Mesothelial cell of epicardium (in vitro differentiated cells): ENCODE data around the gene VDAC2. TPM values are rescaled to one million over a fixed set of nuclear protein-coding genes. Genes with fewer than 3 reads are reported as not detected.
"Not testable (repeated sequence)": the region's sequence is repeated elsewhere in the genome, so short reads cannot be mapped to it uniquely, and the experiment has no call there.

Experiments
- DNase-seq, 2 experiments: peaks; one replicate each; pipeline ENCODE4 v3.0.0; 2021; ENCODE audit warnings: low spot score in 2 of 2; ENCODE audit not compliant: unreplicated experiment in 2 of 2
- H3K27ac Mint-ChIP-seq: 2 replicates; pipeline ENCODE4 v1.8.0; 2021; ENCODE audit warnings: mixed read lengths
- H3K27me3 Mint-ChIP-seq: 2 replicates; pipeline ENCODE4 v1.8.0; 2021; ENCODE audit warnings: low read depth, mixed read lengths
- H3K36me3 Mint-ChIP-seq: 2 replicates; pipeline ENCODE4 v1.8.0; 2021; ENCODE audit warnings: mixed read lengths
- H3K4me1 Mint-ChIP-seq: 2 replicates; pipeline ENCODE4 v1.8.0; 2021; ENCODE audit warnings: mixed read lengths
- H3K4me3 Mint-ChIP-seq: 2 replicates; pipeline ENCODE4 v1.8.0; 2021; ENCODE audit warnings: mild to moderate bottlenecking, moderate library complexity, mixed read lengths
- H3K9me3 Mint-ChIP-seq: 2 replicates; pipeline ENCODE4 v1.8.0; 2021; ENCODE audit warnings: mixed read lengths
- total RNA-seq: library from RNA; stranded (reverse); gene quantifications from 3 replicates; pipeline ENCODE4 v1.2.1, GENCODE V29; 2021
- TF ChIP-seq, protein P1 (sequence below): fragments of 200-600 bp; sonication (generic); IDR thresholded peaks from one replicate; pipeline ENCODE4 v1.5.0; 2021; ENCODE audit warnings: antibody characterized with exemption; ENCODE audit not compliant: unreplicated experiment

The VDAC2 gene
- total RNA-seq, 1 donor from 2014 or later: 144 TPM

DNA sequence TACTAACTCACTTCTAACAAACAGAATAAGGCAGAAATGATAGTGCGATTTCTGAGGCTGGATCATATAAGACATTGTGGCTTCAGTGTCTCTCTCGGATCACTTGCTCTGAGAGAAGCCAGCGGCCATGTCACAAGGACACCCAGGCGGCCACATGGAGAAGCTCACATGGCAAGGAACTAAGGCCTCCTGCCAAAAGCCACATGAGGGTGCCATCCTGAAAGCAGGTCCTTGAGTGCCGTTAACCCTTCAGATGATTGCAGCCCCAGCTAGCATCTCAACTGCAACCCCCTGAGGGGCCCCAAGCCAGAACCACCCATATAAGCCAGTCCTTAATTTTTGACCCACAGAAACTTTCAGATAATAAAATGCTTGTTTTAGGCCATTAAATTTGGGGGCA, 6.9 kb upstream of the VDAC2 start:
- H3K36me3 Mint-ChIP-seq: peaks cover 4% of the 10 kb centered on the region
- TF ChIP-seq, protein P1, sequence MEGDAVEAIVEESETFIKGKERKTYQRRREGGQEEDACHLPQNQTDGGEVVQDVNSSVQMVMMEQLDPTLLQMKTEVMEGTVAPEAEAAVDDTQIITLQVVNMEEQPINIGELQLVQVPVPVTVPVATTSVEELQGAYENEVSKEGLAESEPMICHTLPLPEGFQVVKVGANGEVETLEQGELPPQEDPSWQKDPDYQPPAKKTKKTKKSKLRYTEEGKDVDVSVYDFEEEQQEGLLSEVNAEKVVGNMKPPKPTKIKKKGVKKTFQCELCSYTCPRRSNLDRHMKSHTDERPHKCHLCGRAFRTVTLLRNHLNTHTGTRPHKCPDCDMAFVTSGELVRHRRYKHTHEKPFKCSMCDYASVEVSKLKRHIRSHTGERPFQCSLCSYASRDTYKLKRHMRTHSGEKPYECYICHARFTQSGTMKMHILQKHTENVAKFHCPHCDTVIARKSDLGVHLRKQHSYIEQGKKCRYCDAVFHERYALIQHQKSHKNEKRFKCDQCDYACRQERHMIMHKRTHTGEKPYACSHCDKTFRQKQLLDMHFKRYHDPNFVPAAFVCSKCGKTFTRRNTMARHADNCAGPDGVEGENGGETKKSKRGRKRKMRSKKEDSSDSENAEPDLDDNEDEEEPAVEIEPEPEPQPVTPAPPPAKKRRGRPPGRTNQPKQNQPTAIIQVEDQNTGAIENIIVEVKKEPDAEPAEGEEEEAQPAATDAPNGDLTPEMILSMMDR: no peak
- no peaks in the 10 kb centered on the region for H3K9me3 Mint-ChIP-seq
- H3K27ac Mint-ChIP-seq: no peak overlapping the region
- H3K27me3 Mint-ChIP-seq: no peaks in the 10 kb centered on the region
- peaks cover 10% of the 10 kb centered on the region for H3K4me1 Mint-ChIP-seq
- no peak for DNase-seq
- no peak overlapping the region for H3K4me3 Mint-ChIP-seq

DNA sequence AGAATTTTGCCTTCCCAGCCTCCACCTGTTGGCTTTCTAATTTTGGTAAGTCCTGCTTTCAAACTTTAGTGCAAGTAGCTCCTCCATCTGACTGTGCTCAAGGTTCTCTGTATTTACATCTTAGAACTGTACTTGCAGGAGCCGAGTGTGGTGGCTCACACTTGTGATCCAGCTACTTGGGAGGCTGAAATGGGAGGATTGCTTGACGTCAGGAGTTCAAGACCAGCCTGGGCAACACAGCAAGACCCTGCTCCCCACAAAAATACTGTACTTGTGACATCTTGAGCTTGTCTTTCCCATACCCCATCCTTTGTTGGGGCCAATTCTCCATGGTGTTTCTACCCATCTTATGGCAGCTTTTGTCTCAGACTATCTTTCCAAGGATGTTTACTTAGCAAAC, 4.7 kb upstream of the VDAC2 start:
- TF ChIP-seq, protein P1: no peak
- H3K27ac Mint-ChIP-seq: no peak overlapping the region
- H3K4me3 Mint-ChIP-seq: no peak overlapping the region
- peaks cover 4% of the 10 kb centered on the region for H3K36me3 Mint-ChIP-seq
- H3K4me1 Mint-ChIP-seq: peaks cover 15% of the 10 kb centered on the region
- DNase-seq: no peak
- no peaks in the 10 kb centered on the region for H3K9me3 Mint-ChIP-seq
- no peaks in the 10 kb centered on the region for H3K27me3 Mint-ChIP-seq

DNA sequence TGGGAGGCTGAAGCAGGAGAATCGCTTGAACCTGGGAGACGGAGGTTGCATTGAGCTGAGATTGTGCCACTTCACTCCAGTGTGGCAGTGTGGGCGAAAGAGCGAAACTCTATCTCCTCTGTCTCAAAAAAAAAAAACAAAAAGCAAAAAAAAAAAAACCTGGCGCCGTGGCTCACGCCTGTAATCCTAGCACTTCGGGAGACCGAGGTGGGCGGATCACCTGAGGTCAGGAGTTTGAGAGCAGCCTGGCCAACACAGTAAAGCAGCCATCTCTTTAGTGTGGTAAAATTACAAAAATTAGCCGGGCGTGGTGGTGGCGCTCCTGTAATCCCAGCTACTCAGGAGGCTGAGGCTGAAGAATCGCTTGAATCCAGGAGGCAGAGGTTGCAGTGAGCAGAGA, 4.0 kb upstream of the VDAC2 start:
- H3K9me3 Mint-ChIP-seq, DNase-seq, H3K27me3 Mint-ChIP-seq, H3K4me3 Mint-ChIP-seq, H3K36me3 Mint-ChIP-seq, H3K27ac Mint-ChIP-seq: not testable (repeated sequence)
- H3K4me1 Mint-ChIP-seq: peaks cover 19% of the 10 kb centered on the region

DNA sequence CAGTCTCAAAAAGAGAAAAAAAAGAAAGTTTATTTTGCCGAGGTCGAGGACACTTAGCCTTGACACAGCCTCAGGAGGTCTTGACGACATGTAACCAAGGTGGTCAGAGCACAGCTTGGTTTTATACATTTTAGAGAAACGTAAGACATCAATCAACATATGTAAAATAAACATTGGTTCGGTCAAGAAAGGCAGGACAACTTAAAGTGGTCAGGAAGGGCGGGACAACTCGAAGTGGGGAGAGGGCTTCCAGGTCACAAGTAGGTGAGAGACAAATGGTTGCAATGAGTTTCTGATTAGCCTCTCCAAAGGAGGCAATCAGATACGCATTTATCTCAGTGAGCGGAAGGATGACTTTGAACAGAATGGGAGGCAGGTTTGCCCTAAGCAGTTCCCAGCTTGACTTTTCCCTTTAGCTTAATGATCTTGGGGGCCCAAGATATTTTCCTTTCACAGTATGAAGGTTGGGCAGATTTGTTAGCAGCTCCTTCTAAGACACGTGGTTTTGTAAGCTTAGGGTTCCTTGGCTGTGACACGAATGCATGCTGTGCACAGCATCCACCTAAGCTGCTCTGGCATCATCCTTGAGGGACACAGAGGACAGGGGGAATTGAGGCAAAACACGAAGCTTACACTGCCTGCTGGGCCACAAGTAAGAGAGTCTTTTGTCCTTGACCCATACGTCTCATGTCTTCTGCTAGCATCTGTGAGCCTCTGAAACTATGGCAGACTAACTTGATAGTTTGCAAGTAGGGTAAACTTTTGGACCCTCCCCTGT, 3.3 kb upstream of the VDAC2 start:
- Mint-ChIP-seq H3K27me3 (no peaks in the 10 kb centered on the region), H3K9me3 (no peaks in the 10 kb centered on the region), H3K36me3 (peaks cover 4% of the 10 kb centered on the region), H3K4me3 (no peak overlapping the region), H3K4me1 (peaks cover 26% of the 10 kb centered on the region), H3K27ac (peak overlapping the region; percentile 8)
- TF ChIP-seq, protein P1: no peak
- no peak for DNase-seq

DNA sequence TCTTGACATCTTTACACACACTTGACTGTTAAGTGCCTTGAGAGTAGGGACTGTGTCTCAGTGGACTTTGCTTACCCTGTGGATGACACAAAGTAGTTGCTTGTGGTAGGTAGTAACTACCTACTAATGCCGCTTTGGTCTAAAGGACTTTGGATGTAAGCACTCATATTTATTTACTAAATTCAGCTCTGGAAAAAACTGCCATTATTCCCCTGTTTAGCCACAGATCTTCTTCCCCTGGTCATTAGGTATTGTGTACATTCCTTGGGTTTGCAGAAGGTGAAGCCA, 2.8 kb upstream of the VDAC2 start:
- TF ChIP-seq, protein P1: no peak
- H3K36me3 Mint-ChIP-seq: peaks cover 7% of the 10 kb centered on the region
- peaks cover 31% of the 10 kb centered on the region for H3K4me1 Mint-ChIP-seq
- no peaks in the 10 kb centered on the region for H3K9me3 Mint-ChIP-seq
- peak overlapping the region; percentile 8 for H3K27ac Mint-ChIP-seq
- H3K4me3 Mint-ChIP-seq: no peak overlapping the region
- DNase-seq: no peak
- H3K27me3 Mint-ChIP-seq: no peaks in the 10 kb centered on the region

DNA sequence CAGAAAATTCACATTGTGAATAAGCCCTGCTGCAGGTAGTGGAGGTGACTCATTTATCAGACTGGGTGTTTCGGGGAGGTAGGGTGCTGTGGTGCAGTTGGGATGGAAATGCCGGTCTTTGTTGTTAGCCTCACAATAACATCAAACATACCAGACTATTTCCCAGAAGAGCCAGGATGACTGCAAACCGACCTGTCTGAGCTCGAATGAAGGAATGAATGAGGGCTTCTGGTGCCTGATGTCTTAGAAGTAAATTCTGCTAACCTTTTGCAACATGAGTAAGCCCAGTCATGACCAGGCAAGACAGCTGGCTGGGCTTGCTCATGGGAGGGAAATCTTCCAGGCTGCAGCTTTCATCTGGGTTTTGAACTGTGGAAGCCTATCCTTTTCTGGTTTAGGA, 2.4 kb upstream of the VDAC2 start:
- H3K27me3 Mint-ChIP-seq: no peaks in the 10 kb centered on the region
- H3K27ac Mint-ChIP-seq: peak overlapping the region; percentile 40
- peaks cover 8% of the 10 kb centered on the region for H3K36me3 Mint-ChIP-seq

More for the DNA sequence above, 2.4 kb upstream of the VDAC2 start:
- H3K9me3 Mint-ChIP-seq: no peaks in the 10 kb centered on the region
- H3K4me3 Mint-ChIP-seq: peak overlapping the region; percentile 13
- TF ChIP-seq, protein P1: no peak
- DNase-seq: no peak
- H3K4me1 Mint-ChIP-seq: peaks cover 32% of the 10 kb centered on the region
